GM12878 (cell line): Measurements from ENCODE around the gene SDK2. TPM values are rescaled to one million over a fixed set of nuclear protein-coding genes. Genes with fewer than 3 reads are reported as not detected.

Experiments used
- ATAC-seq: fragments of 200-7000 bp; cut with Tn5 transposase; 3 replicates; pipeline ENCODE4 v1.9.1; 2020; ENCODE audit warnings: mild to moderate bottlenecking, moderate library complexity
- BruUV-seq: library from RNA; stranded (reverse); fragments of 400-500 nt; replicated peaks from 2 replicates; lab custom pipeline; 2021; lab: Mats Ljungman, UMichigan
- CTCF ChIA-PET: fragments of 300-600 bp; sonication (Branson Sonifier 250); formaldehyde crosslinking; extraction: SDS; loops from one replicate; lab custom pipeline; 2021; ENCODE audit warnings: inconsistent platforms; lab: Yijun Ruan, JAX
- POLR2A ChIA-PET: fragments of 350-600 bp; formaldehyde crosslinking; extraction: SDS; loops from one replicate; lab custom pipeline; 2021; ENCODE audit warnings: inconsistent platforms; lab: Charles Lee
- RAD21 ChIA-PET: fragments of 300-600 bp; sonication (Branson Sonifier 250); formaldehyde crosslinking; loops from one replicate; lab custom pipeline; 2023; ENCODE audit warnings: antibody characterized with exemption; ENCODE audit not compliant: unreplicated experiment; lab: Charles Lee
- SMC1A ChIA-PET: fragments of 300-600 bp; sonication (Branson Sonifier 250); formaldehyde crosslinking; loops from one replicate; lab custom pipeline; 2023; ENCODE audit not compliant: unreplicated experiment, uncharacterized antibody; lab: Charles Lee
- DNase-seq: peaks from one replicate; pipeline ENCODE4 v3.0.0-alpha.2; 2011; ENCODE audit warnings: low read depth, low spot score
- FAIRE-seq: peaks from 3 replicates; lab custom pipeline; 2011; peaks lifted over from hg19 to GRCh38; lab: Jason Lieb, UNC
- H2AFZ ChIP-seq: 2 replicates; pipeline ENCODE4 v1.6.0; 2011; ENCODE audit warnings: low read depth, low read length, control low read depth; ENCODE audit not compliant: control insufficient read depth
- H3K27ac ChIP-seq: 2 replicates; pipeline ENCODE4 v1.5.1; 2011; ENCODE audit warnings: control low read depth; ENCODE audit not compliant: control insufficient read depth, insufficient read depth
- H3K27me3 ChIP-seq, 2 experiments: replicated peaks in 1 of 2; 2 replicates each; pipeline versions ENCODE4 v1.6.0 to v1.6.1; 2011; ENCODE audit warnings: low read length in 1 of 2; ENCODE audit not compliant: control insufficient read depth in 2 of 2, insufficient read depth in 2 of 2
- H3K36me3 ChIP-seq, 2 experiments: 2 replicates each; pipeline ENCODE4 v1.5.1; 2011; ENCODE audit warnings: low read length in 1 of 2; ENCODE audit not compliant: control insufficient read depth in 2 of 2, insufficient read depth in 2 of 2
- H3K4me1 ChIP-seq: 2 replicates; pipeline ENCODE4 v1.6.1; 2011; ENCODE audit warnings: mild to moderate bottlenecking, low read length, moderate library complexity, mixed read lengths; ENCODE audit not compliant: control insufficient read depth, insufficient read depth
- H3K4me2 ChIP-seq: 2 replicates; pipeline ENCODE4 v1.6.0; 2011; ENCODE audit warnings: control low read depth; ENCODE audit not compliant: control insufficient read depth, insufficient read depth
- H3K4me3 ChIP-seq: fragments of 200-600 bp; sonication (generic); 2 replicates; pipeline ENCODE4 v1.5.1; 2016
- H3K79me2 ChIP-seq: 2 replicates; pipeline ENCODE4 v1.6.0; 2011; ENCODE audit warnings: low read length; ENCODE audit not compliant: control insufficient read depth, insufficient read depth
- H3K9ac ChIP-seq: 2 replicates; pipeline ENCODE4 v1.8.0; 2011; ENCODE audit warnings: low read length, control low read depth, mixed read lengths; ENCODE audit not compliant: control insufficient read depth, insufficient read depth
- H3K9me3 ChIP-seq: replicated peaks from 3 replicates; pipeline ENCODE4 v1.5.1; 2011; ENCODE audit warnings: mild to moderate bottlenecking, low read length; ENCODE audit not compliant: control insufficient read depth, insufficient read depth
- H4K20me1 ChIP-seq: 2 replicates; pipeline ENCODE4 v1.6.0; 2011; ENCODE audit not compliant: control insufficient read depth, insufficient read depth
- BACH1 ChIP-seq: fragments of 450-650 bp; IDR thresholded peaks from 2 replicates; pipeline ENCODE4 v1.6.1; 2017; ENCODE audit warnings: mild to moderate bottlenecking, borderline replicate concordance
- BCL11A ChIP-seq: IDR thresholded peaks from 2 replicates; pipeline ENCODE4 v1.6.1; 2011; ENCODE audit warnings: low read depth, low read length
- CHD4 ChIP-seq: fragments of 200-600 bp; sonication (generic); IDR thresholded peaks from 2 replicates; pipeline ENCODE4 v1.6.1; 2016; ENCODE audit warnings: mild to moderate bottlenecking
- ETV6 ChIP-seq, 2 experiments: fragments of 450-650 bp in 1 of 2; IDR thresholded peaks in 1 of 2; conservative IDR thresholded peaks in 1 of 2; 2 replicates each; pipeline ENCODE4 v1.6.1; 2014; ENCODE audit warnings: antibody characterized with exemption in 1 of 2, borderline replicate concordance in 1 of 2, low read depth in 1 of 2, mild to moderate bottlenecking in 1 of 2, moderate library complexity in 1 of 2
- GATAD2B ChIP-seq: fragments of 450-650 bp; conservative IDR thresholded peaks from 2 replicates; pipeline ENCODE4 v1.6.1; 2017; ENCODE audit warnings: low read depth, mild to moderate bottlenecking, moderate library complexity
- HDGF ChIP-seq: fragments of 450-650 bp; IDR thresholded peaks from 2 replicates; pipeline ENCODE4 v1.6.1; 2016; ENCODE audit warnings: antibody characterized with exemption
- KDM1A ChIP-seq: fragments of 200-600 bp; sonication (generic); IDR thresholded peaks from 2 replicates; pipeline ENCODE4 v1.6.1; 2016; ENCODE audit warnings: borderline replicate concordance
- MTA3 ChIP-seq: IDR thresholded peaks from 2 replicates; pipeline ENCODE4 v1.6.1; 2012; ENCODE audit warnings: low read length, inconsistent platforms, borderline replicate concordance
- NR2C1 ChIP-seq: fragments of 450-650 bp; IDR thresholded peaks from 2 replicates; pipeline ENCODE4 v1.6.1; 2017; ENCODE audit warnings: antibody characterized with exemption, mild to moderate bottlenecking, moderate library complexity
- PAX8 ChIP-seq: fragments of 450-650 bp; IDR thresholded peaks from 2 replicates; pipeline ENCODE4 v1.6.1; 2017; ENCODE audit warnings: mild to moderate bottlenecking, moderate library complexity
- PKNOX1 ChIP-seq: fragments of 450-650 bp; IDR thresholded peaks from 2 replicates; pipeline ENCODE4 v1.6.1; 2016; ENCODE audit warnings: mild to moderate bottlenecking
- SIX5 ChIP-seq: IDR thresholded peaks from 2 replicates; pipeline ENCODE4 v1.6.1; 2011; ENCODE audit warnings: mild to moderate bottlenecking, low read depth, low read length, moderate library complexity; ENCODE audit not compliant: severe bottlenecking
- SMARCA5 ChIP-seq: fragments of 450-650 bp; IDR thresholded peaks from 2 replicates; pipeline ENCODE4 v1.6.1; 2017; ENCODE audit warnings: mild to moderate bottlenecking
- SP1 ChIP-seq: IDR thresholded peaks from one replicate; pipeline ENCODE4 v1.6.1; 2011; ENCODE audit warnings: low read depth, low read length
- SREBF1 ChIP-seq: IDR thresholded peaks from 2 replicates; pipeline ENCODE4 v1.6.1; 2012; ENCODE audit warnings: mild to moderate bottlenecking, low read length
- TCF12 ChIP-seq: IDR thresholded peaks from 2 replicates; pipeline ENCODE4 v1.6.1; 2011; ENCODE audit warnings: low read depth, mild to moderate bottlenecking, low read length
- ZBTB33 ChIP-seq: fragments of 450-650 bp; IDR thresholded peaks from 2 replicates; pipeline ENCODE4 v1.6.1; 2017; ENCODE audit warnings: mild to moderate bottlenecking
- ZZZ3 ChIP-seq: IDR thresholded peaks from 2 replicates; pipeline ENCODE4 v1.6.1; 2011; ENCODE audit warnings: low read depth; ENCODE audit not compliant: control insufficient read depth, insufficient read length
- WGBS: methylation state at CpG from one replicate; pipeline ENCODE4 v1.1.6; 2016; ENCODE audit warnings: low lambda C conversion rate; ENCODE audit not compliant: insufficient replicate concordance, insufficient coverage; ENCODE audit errors: missing lambda C conversion rate; 5-methylcytosine and 5-hydroxymethylcytosine counted together
- in situ Hi-C: fragments of 300-500 bp; cut with MboI; formaldehyde crosslinking; loops from 9 replicates; pipeline ENCODE4 v1.14.3; 2018; ENCODE audit warnings: mixed read lengths
- intact Hi-C: fragments of 100-400 bp; cut with micrococcal nuclease; formaldehyde crosslinking; loops from one replicate; pipeline ENCODE4 v1.14.2; 2022; ENCODE audit not compliant: unreplicated experiment
- polyA plus RNA-seq, 11 experiments: library from polyadenylated mRNA; depleted of rRNA in 4 of 11; unstranded in 6 of 11; stranded (reverse) in 5 of 11; fragments of >200 nt; fragmentation: Nextera tagmentation in 4 of 11; fragmentation: Illumina TruSeq in 1 of 11; extraction: Ambion mirVana in 4 of 11; extraction: Trizol in 1 of 11; gene quantifications; 1 replicate in 1 of 11; 2 replicates in 10 of 11; pipeline versions ENCODE4 v1.2.1 to v1.2.3, GENCODE V29; 2011 to 2016; ENCODE audit warnings: inconsistent platforms in 2 of 11, missing spikeins in 2 of 11, low read depth in 1 of 11
- total RNA-seq, 4 experiments: library from RNA; depleted of rRNA in 3 of 4; stranded (reverse); fragments of >200 nt in 3 of 4; fragmentation: Illumina TruSeq in 1 of 4; extraction: Trizol in 1 of 4; gene quantifications; 2 replicates each; pipeline versions ENCODE4 v1.2.1 to v1.2.3, GENCODE V29; 2013 to 2021

Gene SDK2
- total and polyA plus RNA-seq, 10 of the 15 experiments (the other 5 are each of a cell fraction or from before 2014, with no cell fraction given): 0.03 to 0.08 (median 0.03) TPM; not detected in 7

GRCh38 chr17:73689596-73690275 lies 45.5 kb upstream of the SDK2 start:
- no peak overlapping the region for H3K4me2 ChIP-seq
- ChIA-PET CTCF (no interaction called here), SMC1A (no interaction called here), POLR2A (no interaction called here), RAD21 (no interaction called here)
- FAIRE-seq (no peak), ATAC-seq (no peak), DNase-seq (no peak)
- H4K20me1 ChIP-seq: no peaks in the 10 kb centered on the region
- H3K4me3 ChIP-seq: no peak overlapping the region
- intact Hi-C loops: no loop called here
- in situ Hi-C loops: no loop called here
- peaks cover 0 to 1% of the 10 kb centered on the region in 2 experiments; a peak in 1 of 4 replicates for H3K27me3 ChIP-seq
- 24% methylated on average over 13 of the region's 13 CpGs for WGBS
- H3K36me3 ChIP-seq: no peaks in the 10 kb centered on the region
- no peaks in the 10 kb centered on the region for H3K4me1 ChIP-seq
- no TSS peak for BruUV-seq
- H3K27ac ChIP-seq: no peak overlapping the region
- H3K9me3 ChIP-seq: no peaks in the 10 kb centered on the region
- H3K9ac ChIP-seq: no peak overlapping the region
- H3K79me2 ChIP-seq: no peaks in the 10 kb centered on the region
- TF ChIP-seq GATAD2B (no peak), NR2C1 (no peak), KDM1A (no peak), SREBF1 (no peak), SMARCA5 (no peak), MTA3 (no peak), PAX8 (no peak), HDGF (no peak), SP1 (no peak), BCL11A (no peak), ZBTB33 (no peak), CHD4 (no peak), ETV6 (conservative IDR thresholded peaks at IDR 0.05 in 1 of 2, IDR thresholded peaks at IDR 0.05 in 1 of 2; ENCODE audit: borderline replicate concordance in 1 of 2, low read depth in 1 of 2) (no peak), SIX5 (no peak), PKNOX1 (no peak), BACH1 (no peak), ZZZ3 (no peak), TCF12 (no peak)
- TF ChIP-seq, all 136 proteins: peak for 0
- no peak overlapping the region for H2AFZ ChIP-seq
